ENCODE measurements around the gene CCT7. TPM values are rescaled to one million over a fixed set of nuclear protein-coding genes. Genes with fewer than 3 reads are reported as not detected.

The CCT7 gene
- total and polyA plus RNA-seq, 2 donors (not counting 3 experiments of a cell fraction or from before 2014, with no cell fraction given), result 343 to 362 TPM

DNA sequence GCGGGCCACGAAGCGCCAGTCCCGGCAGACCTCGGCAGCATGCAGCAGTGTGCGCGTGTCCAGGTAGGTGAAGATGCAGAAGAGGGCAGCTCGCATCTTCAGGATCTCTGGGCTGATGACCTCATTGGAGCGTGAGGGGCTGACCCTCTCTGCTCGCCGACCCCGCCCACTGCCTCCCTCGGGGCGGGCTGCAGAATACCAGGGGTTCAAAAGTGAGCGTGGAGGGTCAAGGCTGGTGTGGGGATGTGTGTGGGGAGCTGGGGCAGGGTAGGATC, 30.2 kb downstream of the CCT7 start:
- no peak overlapping the region for H3K27ac ChIP-seq (ENCODE audit: insufficient read depth, low read depth, low read length)
- no TSS peak for BruUV-seq (replicated peaks)
- H3K79me2 ChIP-seq (ENCODE audit: control insufficient read depth, insufficient read depth, low read length), result no peaks in the 10 kb centered on the region
- no peak overlapping the region for H3K4me2 ChIP-seq (ENCODE audit: insufficient read depth, low read length)
- H3K9me3 ChIP-seq (replicated peaks; ENCODE audit: control insufficient read depth, insufficient read depth, low read length), result no peaks in the 10 kb centered on the region
- no peaks in the 10 kb centered on the region for H3K4me1 ChIP-seq (ENCODE audit: control insufficient read depth, extremely low read depth, insufficient read depth, low read length)
- H3K9me1 ChIP-seq (replicated peaks; ENCODE audit: control insufficient read depth, extremely low read depth, insufficient read depth, low read length), result no peaks in the 10 kb centered on the region
- POLR2A ChIA-PET, result no interaction called here
- CTCF ChIA-PET, result no interaction called here
- no peak overlapping the region for H2AFZ ChIP-seq (ENCODE audit: low read depth, low read length)
- H3K27me3 ChIP-seq (ENCODE audit: control insufficient read depth in 2 of 2, insufficient read depth in 2 of 2, low read length in 2 of 2), result peaks cover 21 to 22% of the 10 kb centered on the region in 2 experiments
- intact Hi-C loops (cut with micrococcal nuclease), result loop anchor here (5.0 kb wide), 1 partner anchor 102 kb away; no protein-coding TSS in a partner anchor
- DNase-seq (ENCODE audit: low read depth, low spot score) (no peak), FAIRE-seq (no peak)
- H3K36me3 ChIP-seq (ENCODE audit: control insufficient read depth in 2 of 2, extremely low read depth in 1 of 2, insufficient read depth in 2 of 2, low read length in 2 of 2), result no peaks in the 10 kb centered on the region
- dilution Hi-C loops (cut with MboI; ENCODE audit: extremely low pct_ligation_motif_present, low sequenced_read_pairs), result no loop called here
- no peak overlapping the region for H3K9ac ChIP-seq (replicated peaks; ENCODE audit: extremely low read depth, insufficient read depth, low read length)
- no peak overlapping the region for H3K4me3 ChIP-seq (replicated peaks in 1 of 3; ENCODE audit: insufficient read depth in 1 of 3, low read depth in 1 of 3, low read length in 3 of 3)
- H4K20me1 ChIP-seq (replicated peaks; ENCODE audit: control insufficient read depth, extremely low read depth, insufficient read depth, low read length), result no peaks in the 10 kb centered on the region
- TF ChIP-seq GATA2 (IDR thresholded peaks at IDR 0.05; ENCODE audit: insufficient read depth, insufficient read length, low read depth, low read length) (no peak), FOS (IDR thresholded peaks at IDR 0.05; ENCODE audit: borderline replicate concordance, insufficient read depth, low read length) (no peak), CTCF (IDR thresholded peaks at IDR 0.05; ENCODE audit: extremely low read depth in 1 of 2, insufficient read depth in 1 of 2, low read depth in 1 of 2, low read length in 2 of 2) (no peak), EZH2 (IDR thresholded peaks at IDR 0.05; ENCODE audit: borderline replicate concordance, low read depth, low read length, severe bottlenecking) (no peak), POLR2AphosphoS5 (IDR thresholded peaks at IDR 0.05; ENCODE audit: insufficient read depth, low read depth, low read length) (no peak)
- TF ChIP-seq, protein P1, sequence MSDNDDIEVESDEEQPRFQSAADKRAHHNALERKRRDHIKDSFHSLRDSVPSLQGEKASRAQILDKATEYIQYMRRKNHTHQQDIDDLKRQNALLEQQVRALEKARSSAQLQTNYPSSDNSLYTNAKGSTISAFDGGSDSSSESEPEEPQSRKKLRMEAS (IDR thresholded peaks at IDR 0.05; ENCODE audit: insufficient read depth, insufficient read length), result no peak

Data from endothelial cell of umbilical vein (primary cell).